PC-9 (cell line): ENCODE measurements around the gene ATP8B3. TPM values are rescaled to one million over a fixed set of nuclear protein-coding genes. Genes with fewer than 3 reads are reported as not detected.
A peak's percentile ranks its signal among the peaks of the same experiment; 100 is the strongest.

Experiments used
- BruUV-seq: library from RNA; stranded (reverse); fragments of 400-500 nt; replicated peaks from 2 replicates; lab custom pipeline; 2021; lab: Mats Ljungman, UMichigan
- CTCF ChIA-PET: fragments of 300-600 bp; sonication (Branson Sonifier 250); formaldehyde crosslinking; loops from one replicate; lab custom pipeline; 2022; ENCODE audit warnings: antibody characterized with exemption; lab: Charles Lee
- POLR2A ChIA-PET: fragments of 300-600 bp; sonication (Branson Sonifier 250); formaldehyde crosslinking; loops from one replicate; lab custom pipeline; 2022; ENCODE audit warnings: antibody characterized with exemption; ENCODE audit not compliant: unreplicated experiment; lab: Charles Lee
- DNase-seq, 2 experiments: peaks; one replicate each; pipeline versions ENCODE4 v3.0.0 to v3.0.0-alpha.2; 2015 to 2022; ENCODE audit warnings: mixed read lengths in 1 of 2
- H2AFZ ChIP-seq: fragments of 200-600 bp; sonication (generic); 2 replicates; pipeline ENCODE4 v1.8.1; 2017; ENCODE audit warnings: antibody characterized with exemption
- H3F3A ChIP-seq: fragments of 200-600 bp; sonication (generic); 2 replicates; pipeline ENCODE4 v1.8.1; 2017; ENCODE audit warnings: antibody characterized with exemption, mild to moderate bottlenecking, low read depth; ENCODE audit not compliant: insufficient read depth
- H3K27ac ChIP-seq: fragments of 200-600 bp; sonication (generic); 2 replicates; pipeline ENCODE4 v1.6.1; 2016; ENCODE audit warnings: mixed run types
- H3K27me3 ChIP-seq: fragments of 200-600 bp; sonication (generic); 2 replicates; pipeline ENCODE4 v1.6.1; 2016; ENCODE audit warnings: low read depth, mixed run types; ENCODE audit not compliant: insufficient read depth
- H3K36me3 ChIP-seq: fragments of 200-600 bp; sonication (generic); 2 replicates; pipeline ENCODE4 v1.6.1; 2016; ENCODE audit warnings: low read depth, mixed run types
- H3K4me1 ChIP-seq: fragments of 200-600 bp; sonication (generic); replicated peaks from 2 replicates; pipeline ENCODE4 v1.6.1; 2016; ENCODE audit warnings: mixed run types; ENCODE audit not compliant: insufficient read depth
- H3K4me2 ChIP-seq: fragments of 200-600 bp; sonication (generic); 2 replicates; pipeline ENCODE4 v1.6.1; 2017; ENCODE audit warnings: mixed run types
- H3K4me3 ChIP-seq: fragments of 200-600 bp; sonication (generic); 2 replicates; pipeline ENCODE4 v1.6.1; 2016; ENCODE audit warnings: mixed run types
- H3K79me2 ChIP-seq: fragments of 200-600 bp; sonication (generic); 2 replicates; pipeline ENCODE4 v1.6.1; 2017; ENCODE audit warnings: low read depth, mixed run types
- H3K9me2 ChIP-seq: fragments of 200-600 bp; sonication (generic); 2 replicates; pipeline ENCODE4 v1.8.1; 2017; ENCODE audit warnings: mild to moderate bottlenecking; ENCODE audit not compliant: insufficient read depth
- H3K9me3 ChIP-seq: fragments of 200-600 bp; sonication (generic); 2 replicates; pipeline ENCODE4 v1.8.1; 2016; ENCODE audit warnings: low read depth; ENCODE audit not compliant: insufficient read depth
- H4K20me1 ChIP-seq: fragments of 200-600 bp; sonication (generic); 2 replicates; pipeline ENCODE4 v1.8.1; 2017; ENCODE audit not compliant: insufficient read depth
- CTCF ChIP-seq: fragments of 200-600 bp; sonication (generic); conservative IDR thresholded peaks from 2 replicates; pipeline ENCODE4 v1.6.1; 2017; ENCODE audit warnings: mixed run types, antibody characterized with exemption, mild to moderate bottlenecking, moderate library complexity
- EZH2 ChIP-seq: fragments of 200-600 bp; sonication (generic); IDR thresholded peaks from 2 replicates; pipeline ENCODE4 v1.8.0; 2017; ENCODE audit warnings: antibody characterized with exemption, low read depth
- intact Hi-C: fragments of 100-400 bp; cut with micrococcal nuclease; formaldehyde crosslinking; loops from one replicate; pipeline ENCODE4 v1.10.0; 2022; ENCODE audit not compliant: unreplicated experiment
- total RNA-seq: library from RNA; stranded (reverse); gene quantifications from 2 replicates; pipeline ENCODE4 v1.2.3, GENCODE V29; 2021

ATP8B3 gene
- total RNA-seq, 1 experiment from 2014 or later: 8.3 TPM

GRCh38 chr19:1754018-1754635, 57.9 kb downstream of the ATP8B3 start:
- BruUV-seq: no TSS peak
- TF ChIP-seq CTCF (no peak), EZH2 (no peak)
- H3K4me1 ChIP-seq: no peaks in the 10 kb centered on the region; the same call in 1 of the 2 replicates
- no peaks in the 10 kb centered on the region for H3K79me2 ChIP-seq
- no peaks in the 10 kb centered on the region for H3F3A ChIP-seq
- CTCF ChIA-PET: no interaction called here
- no peaks in the 10 kb centered on the region for H3K36me3 ChIP-seq
- H3K4me2 ChIP-seq: peak overlapping the region; percentile 66; the same call in 1 of the 2 replicates
- H4K20me1 ChIP-seq: no peaks in the 10 kb centered on the region
- H3K4me3 ChIP-seq: no peak overlapping the region; the same call in 1 of the 2 replicates
- no peak overlapping the region for H2AFZ ChIP-seq
- intact Hi-C loops: no loop called here
- DNase-seq: no peak
- H3K27me3 ChIP-seq: peaks cover 3% of the 10 kb centered on the region; the same call in 1 of the 2 replicates
- POLR2A ChIA-PET: no interaction called here
- H3K9me3 ChIP-seq: no peaks in the 10 kb centered on the region
- no peak overlapping the region for H3K27ac ChIP-seq
- no peaks in the 10 kb centered on the region for H3K9me2 ChIP-seq

GRCh38 chr19:1752757-1753728, 59.0 kb downstream of the ATP8B3 start, which contains the start of gene ONECUT3:
TSS of gene ONECUT3 (plus strand) at chr19:1753506. CDS start at chr19:1753663, 157 bp downstream.
- Histone ChIP-seq H3K4me3 (no peak within 1 kb of the TSS), H3K27ac (no peak within 1 kb of the TSS)
- POLR2A ChIA-PET: no interaction called here

More at GRCh38 chr19:1752757-1753728, 59.0 kb downstream of the ATP8B3 start, which contains the start of gene ONECUT3:
- Histone ChIP-seq H3K4me2 (no peak within 1 kb of the TSS), H3K27me3 (peaks cover 3% of the 10 kb centered on the region; the same call in 1 of the 2 replicates), H4K20me1 (no peaks in the 10 kb centered on the region), H2AFZ (no peak within 1 kb of the TSS), H3K9me2 (no peaks in the 10 kb centered on the region), H3K36me3 (no peaks in the 10 kb centered on the region), H3K4me1 (no peaks in the 10 kb centered on the region; the same call in 1 of the 2 replicates), H3F3A (peaks cover 7% of the 10 kb centered on the region; the same call in 1 of the 2 replicates), H3K9me3 (no peaks in the 10 kb centered on the region), H3K79me2 (no peaks in the 10 kb centered on the region)
- DNase-seq: no peak
- TF ChIP-seq EZH2 (no peak), CTCF (no peak)
- no TSS peak for BruUV-seq
- intact Hi-C loops: no loop called here
- CTCF ChIA-PET: no interaction called here
